Measurements from ENCODE around the gene HAAO. TPM values are rescaled to one million over a fixed set of nuclear protein-coding genes. Genes with fewer than 3 reads are reported as not detected.

The HAAO gene
- total RNA-seq, 1 donor from 2014 or later: 8.5 TPM

DNA sequence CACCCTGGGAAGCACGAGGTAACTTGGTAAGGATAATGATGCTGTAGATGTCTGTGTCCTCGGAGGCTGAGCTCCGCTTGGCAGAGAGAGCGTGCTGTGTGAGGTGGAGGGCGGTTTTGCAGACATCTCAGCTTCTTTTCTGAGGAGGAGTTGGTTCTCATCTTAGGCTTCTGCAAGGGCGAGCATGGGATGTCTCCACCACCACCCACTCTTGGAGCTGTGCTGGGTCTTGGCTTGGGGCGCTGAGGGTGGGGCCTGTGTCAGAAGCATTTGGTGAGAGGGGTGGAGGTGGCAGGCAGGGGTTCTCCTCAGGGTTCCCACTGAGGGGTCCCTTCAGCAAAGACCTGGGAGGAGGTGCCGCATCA is 37.6 kb downstream of the HAAO start:
- DNase-seq (ENCODE audit: low spot score): no peak
- Mint-ChIP-seq H3K4me1 (ENCODE audit: low read depth) (no peaks in the 10 kb centered on the region), H3K4me3 (ENCODE audit: unreplicated experiment) (no peak overlapping the region), H3K36me3 (ENCODE audit: low read depth) (peaks cover 11% of the 10 kb centered on the region), H3K27ac (ENCODE audit: unreplicated experiment) (peak overlapping the region; percentile 19), H3K9me3 (ENCODE audit: low read depth) (no peaks in the 10 kb centered on the region), H3K27me3 (ENCODE audit: low read depth) (no peaks in the 10 kb centered on the region)
- TF ChIP-seq, protein P1, sequence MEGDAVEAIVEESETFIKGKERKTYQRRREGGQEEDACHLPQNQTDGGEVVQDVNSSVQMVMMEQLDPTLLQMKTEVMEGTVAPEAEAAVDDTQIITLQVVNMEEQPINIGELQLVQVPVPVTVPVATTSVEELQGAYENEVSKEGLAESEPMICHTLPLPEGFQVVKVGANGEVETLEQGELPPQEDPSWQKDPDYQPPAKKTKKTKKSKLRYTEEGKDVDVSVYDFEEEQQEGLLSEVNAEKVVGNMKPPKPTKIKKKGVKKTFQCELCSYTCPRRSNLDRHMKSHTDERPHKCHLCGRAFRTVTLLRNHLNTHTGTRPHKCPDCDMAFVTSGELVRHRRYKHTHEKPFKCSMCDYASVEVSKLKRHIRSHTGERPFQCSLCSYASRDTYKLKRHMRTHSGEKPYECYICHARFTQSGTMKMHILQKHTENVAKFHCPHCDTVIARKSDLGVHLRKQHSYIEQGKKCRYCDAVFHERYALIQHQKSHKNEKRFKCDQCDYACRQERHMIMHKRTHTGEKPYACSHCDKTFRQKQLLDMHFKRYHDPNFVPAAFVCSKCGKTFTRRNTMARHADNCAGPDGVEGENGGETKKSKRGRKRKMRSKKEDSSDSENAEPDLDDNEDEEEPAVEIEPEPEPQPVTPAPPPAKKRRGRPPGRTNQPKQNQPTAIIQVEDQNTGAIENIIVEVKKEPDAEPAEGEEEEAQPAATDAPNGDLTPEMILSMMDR (IDR thresholded peaks at IDR 0.05): no peak

GRCh38 chr2:42754021-42754775 is 38.2 kb downstream of the HAAO start:
- Mint-ChIP-seq H3K27ac (ENCODE audit: unreplicated experiment) (no peak overlapping the region), H3K4me3 (ENCODE audit: unreplicated experiment) (no peak overlapping the region), H3K36me3 (ENCODE audit: low read depth) (peaks cover 11% of the 10 kb centered on the region), H3K4me1 (ENCODE audit: low read depth) (no peaks in the 10 kb centered on the region), H3K9me3 (ENCODE audit: low read depth) (no peaks in the 10 kb centered on the region), H3K27me3 (ENCODE audit: low read depth) (no peaks in the 10 kb centered on the region)
- TF ChIP-seq, protein P1 (IDR thresholded peaks at IDR 0.05): no peak
- DNase-seq (ENCODE audit: low spot score): no peak

- DNase-seq (ENCODE audit: low spot score): no peak
- Mint-ChIP-seq H3K27ac (ENCODE audit: unreplicated experiment) (no peak overlapping the region), H3K27me3 (ENCODE audit: low read depth) (no peaks in the 10 kb centered on the region), H3K4me3 (ENCODE audit: unreplicated experiment) (no peak overlapping the region), H3K9me3 (ENCODE audit: low read depth) (no peaks in the 10 kb centered on the region), H3K4me1 (ENCODE audit: low read depth) (no peaks in the 10 kb centered on the region), H3K36me3 (ENCODE audit: low read depth) (peaks cover 14% of the 10 kb centered on the region)
- TF ChIP-seq, protein P1 (IDR thresholded peaks at IDR 0.05): no peak
These were observed 39.3 kb downstream of the HAAO start for GRCh38 chr2:42752816-42753813.

- Mint-ChIP-seq H3K36me3 (ENCODE audit: low read depth) (peaks cover 14% of the 10 kb centered on the region), H3K4me3 (ENCODE audit: unreplicated experiment) (no peak overlapping the region), H3K4me1 (ENCODE audit: low read depth) (no peaks in the 10 kb centered on the region), H3K27ac (ENCODE audit: unreplicated experiment) (no peak overlapping the region), H3K9me3 (ENCODE audit: low read depth) (no peaks in the 10 kb centered on the region), H3K27me3 (ENCODE audit: low read depth) (no peaks in the 10 kb centered on the region)
- no peak for DNase-seq (ENCODE audit: low spot score)
- TF ChIP-seq, protein P1 (IDR thresholded peaks at IDR 0.05): no peak
These were observed 40.1 kb downstream of the HAAO start for GRCh38 chr2:42752314-42752713.

DNA sequence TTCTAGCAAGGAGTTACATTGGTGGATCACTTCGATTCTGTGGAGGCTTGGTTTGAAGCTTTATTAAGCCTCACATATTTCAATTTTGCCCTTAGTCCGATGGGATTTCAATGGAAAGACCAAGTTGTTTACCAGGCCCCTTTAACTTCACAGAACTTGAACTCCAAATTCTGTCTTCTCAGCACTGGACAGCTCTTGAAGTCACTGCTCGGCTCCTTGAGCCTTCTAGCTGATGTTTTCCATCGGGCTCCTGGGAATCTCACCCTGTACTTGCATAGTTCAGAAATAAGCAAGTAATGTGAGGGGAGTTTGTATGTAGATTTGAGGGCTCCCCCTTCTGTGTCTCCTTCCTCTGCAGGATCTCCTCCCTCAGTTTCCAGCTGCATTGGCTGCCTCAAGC is 43.5 kb downstream of the HAAO start:
- no peak for DNase-seq (ENCODE audit: low spot score)
- H3K9me3 Mint-ChIP-seq (ENCODE audit: low read depth): no peaks in the 10 kb centered on the region
- H3K4me1 Mint-ChIP-seq (ENCODE audit: low read depth): peaks cover 3% of the 10 kb centered on the region
- H3K36me3 Mint-ChIP-seq (ENCODE audit: low read depth): peaks cover 14% of the 10 kb centered on the region
- H3K27ac Mint-ChIP-seq (ENCODE audit: unreplicated experiment): no peak overlapping the region
- H3K27me3 Mint-ChIP-seq (ENCODE audit: low read depth): no peaks in the 10 kb centered on the region
- H3K4me3 Mint-ChIP-seq (ENCODE audit: unreplicated experiment): no peak overlapping the region
- TF ChIP-seq, protein P1 (IDR thresholded peaks at IDR 0.05): no peak
